ENCODE results near the gene PCK2.

Gene PCK2

GRCh38 chr14:24068711-24069410 lies 25.2 kb upstream of the PCK2 start:
- Histone ChIP-seq H3K9me3 (replicated peaks; ENCODE audit: insufficient read depth, low read length) (no peaks in the 10 kb centered on the region), H3K27ac (ENCODE audit: low read length) (no peak overlapping the region), H3K4me3 (ENCODE audit: low read length) (no peak overlapping the region), H3F3A (ENCODE audit: insufficient read depth, low read length) (no peaks in the 10 kb centered on the region), H3K27me3 (replicated peaks; ENCODE audit: insufficient read depth, low read length) (no peaks in the 10 kb centered on the region), H3K79me2 (ENCODE audit: low read length) (no peaks in the 10 kb centered on the region), H2AFZ (ENCODE audit: low read length) (no peak overlapping the region), H4K20me1 (ENCODE audit: insufficient read depth, low read length) (no peaks in the 10 kb centered on the region), H3K9me2 (replicated peaks; ENCODE audit: insufficient read depth, low read length) (no peaks in the 10 kb centered on the region), H3K4me2 (ENCODE audit: low read depth, low read length) (no peak overlapping the region), H3K36me3 (replicated peaks; ENCODE audit: insufficient read depth, low read length) (no peaks in the 10 kb centered on the region), H3K4me1 (ENCODE audit: low read length) (no peaks in the 10 kb centered on the region), H3K9ac (ENCODE audit: low read length) (no peak overlapping the region)
- DNase-seq = no peak
- TF ChIP-seq CTCF (IDR thresholded peaks at IDR 0.05; ENCODE audit: low read length) = no peak

- no peaks in the 10 kb centered on the region for H3K9me3 ChIP-seq (replicated peaks; ENCODE audit: insufficient read depth, low read length)
- H3F3A ChIP-seq (ENCODE audit: insufficient read depth, low read length) = no peaks in the 10 kb centered on the region
- no peaks in the 10 kb centered on the region for H3K79me2 ChIP-seq (ENCODE audit: low read length)
- no peak overlapping the region for H2AFZ ChIP-seq (ENCODE audit: low read length)
- H3K4me3 ChIP-seq (ENCODE audit: low read length) = no peak overlapping the region
- H3K9me2 ChIP-seq (replicated peaks; ENCODE audit: insufficient read depth, low read length) = no peaks in the 10 kb centered on the region
- H3K36me3 ChIP-seq (replicated peaks; ENCODE audit: insufficient read depth, low read length) = no peaks in the 10 kb centered on the region
- no peaks in the 10 kb centered on the region for H3K4me1 ChIP-seq (ENCODE audit: low read length)
- H3K27me3 ChIP-seq (replicated peaks; ENCODE audit: insufficient read depth, low read length) = no peaks in the 10 kb centered on the region
- no peak overlapping the region for H3K4me2 ChIP-seq (ENCODE audit: low read depth, low read length)
- H3K9ac ChIP-seq (ENCODE audit: low read length) = no peak overlapping the region
- TF ChIP-seq CTCF (IDR thresholded peaks at IDR 0.05; ENCODE audit: low read length) = no peak
- no peak for TF ChIP-seq EZH2 (optimal IDR thresholded peaks at IDR 0.05; ENCODE audit: low read depth, low read length)
- TF ChIP-seq EZH2phosphoT487 (IDR thresholded peaks at IDR 0.05; ENCODE audit: low read length) = no peak
- DNase-seq = no peak
- no peak overlapping the region for H3K27ac ChIP-seq (ENCODE audit: low read length)
- no peaks in the 10 kb centered on the region for H4K20me1 ChIP-seq (ENCODE audit: insufficient read depth, low read length)
These were observed 24.7 kb upstream of the PCK2 start for GRCh38 chr14:24069411-24069735.

- H3K4me1 ChIP-seq (ENCODE audit: low read length) = 0 out of 2 replicates have a peak, but pooled peaks cover under 1% of the 10 kb centered on the region
- no peak for DNase-seq
- no peaks in the 10 kb centered on the region for H3K36me3 ChIP-seq (replicated peaks; ENCODE audit: insufficient read depth, low read length)
- no peaks in the 10 kb centered on the region for H3K9me3 ChIP-seq (replicated peaks; ENCODE audit: insufficient read depth, low read length)
- H3F3A ChIP-seq (ENCODE audit: insufficient read depth, low read length) = no peaks in the 10 kb centered on the region
- H3K9me2 ChIP-seq (replicated peaks; ENCODE audit: insufficient read depth, low read length) = no peaks in the 10 kb centered on the region
- TF ChIP-seq EZH2phosphoT487 (IDR thresholded peaks at IDR 0.05; ENCODE audit: low read length) (no peak), CTCF (IDR thresholded peaks at IDR 0.05; ENCODE audit: low read length) (no peak), EZH2 (optimal IDR thresholded peaks at IDR 0.05; ENCODE audit: low read depth, low read length) (no peak)
- H2AFZ ChIP-seq (ENCODE audit: low read length) = no peak overlapping the region
- no peak overlapping the region for H3K27ac ChIP-seq (ENCODE audit: low read length)
- no peaks in the 10 kb centered on the region for H3K27me3 ChIP-seq (replicated peaks; ENCODE audit: insufficient read depth, low read length)
- H3K9ac ChIP-seq (ENCODE audit: low read length) = no peak overlapping the region
- no peaks in the 10 kb centered on the region for H3K79me2 ChIP-seq (ENCODE audit: low read length)
- H4K20me1 ChIP-seq (ENCODE audit: insufficient read depth, low read length) = no peaks in the 10 kb centered on the region
- H3K4me2 ChIP-seq (ENCODE audit: low read depth, low read length) = no peak overlapping the region
- no peak overlapping the region for H3K4me3 ChIP-seq (ENCODE audit: low read length)
These were observed 23.6 kb upstream of the PCK2 start for GRCh38 chr14:24070285-24071143.
